H9 (cell line): ENCODE measurements around the gene BHLHE40. TPM values are rescaled to one million over a fixed set of nuclear protein-coding genes. Genes with fewer than 3 reads are reported as not detected.

Experiments used
- DNase-seq: peaks from one replicate; pipeline ENCODE4 v3.0.0-alpha.2; 2017
- H2AFZ ChIP-seq: one replicate; pipeline ENCODE4 v1.6.1; 2013; ENCODE audit warnings: mild to moderate bottlenecking, low read length, control low read depth, moderate library complexity
- H2AK5ac ChIP-seq: 2 replicates; pipeline ENCODE4 v1.6.1; 2013; ENCODE audit warnings: low read length, control low read depth, mixed read lengths; ENCODE audit not compliant: insufficient read length
- H2BK120ac ChIP-seq: one replicate; pipeline ENCODE4 v1.6.1; 2013; ENCODE audit warnings: low read depth, mild to moderate bottlenecking, low read length, control low read depth, inconsistent platforms; ENCODE audit not compliant: poor library complexity, severe bottlenecking
- H2BK12ac ChIP-seq: 2 replicates; pipeline ENCODE4 v1.6.1; 2013; ENCODE audit warnings: low read length, control low read depth, mixed read lengths, low read depth; ENCODE audit not compliant: insufficient read length
- H2BK15ac ChIP-seq: 2 replicates; pipeline ENCODE4 v1.6.1; 2013; ENCODE audit warnings: low read depth, low read length, control low read depth
- H2BK20ac ChIP-seq: one replicate; pipeline ENCODE4 v1.6.1; 2013; ENCODE audit warnings: low read depth, mild to moderate bottlenecking, low read length, control low read depth, inconsistent platforms; ENCODE audit not compliant: poor library complexity, severe bottlenecking
- H2BK5ac ChIP-seq: 2 replicates; pipeline ENCODE4 v1.6.1; 2013; ENCODE audit warnings: low read length, control low read depth, mixed read lengths; ENCODE audit not compliant: insufficient read length
- H3K14ac ChIP-seq: 2 replicates; pipeline ENCODE4 v1.6.1; 2013; ENCODE audit warnings: low read length, control low read depth; ENCODE audit not compliant: insufficient read depth
- H3K18ac ChIP-seq: 2 replicates; pipeline ENCODE4 v1.6.1; 2013; ENCODE audit warnings: low read depth, mild to moderate bottlenecking, mixed read lengths, low read length, control low read depth; ENCODE audit not compliant: insufficient read length
- H3K23ac ChIP-seq: 2 replicates; pipeline ENCODE4 v1.6.1; 2013; ENCODE audit warnings: low read length, control low read depth, mixed read lengths, low read depth; ENCODE audit not compliant: insufficient read length
- H3K23me2 ChIP-seq: 2 replicates; pipeline ENCODE4 v1.6.1; 2013; ENCODE audit warnings: low read depth, mild to moderate bottlenecking, mixed read lengths, low read length, control low read depth; ENCODE audit not compliant: insufficient read length, poor library complexity, severe bottlenecking
- H3K27ac ChIP-seq: 2 replicates; pipeline ENCODE4 v1.5.1; 2013; ENCODE audit warnings: low read length, control low read depth, mixed read lengths, low read depth; ENCODE audit not compliant: insufficient read length
- H3K27me3 ChIP-seq: 2 replicates; pipeline ENCODE4 v1.6.1; 2013; ENCODE audit warnings: low read length, control low read depth, inconsistent platforms; ENCODE audit not compliant: insufficient read depth
- H3K4ac ChIP-seq: 2 replicates; pipeline ENCODE4 v1.6.1; 2013; ENCODE audit warnings: low read depth, mild to moderate bottlenecking, control low read depth, inconsistent platforms, low read length, moderate library complexity
- H3K4me1 ChIP-seq: 2 replicates; pipeline ENCODE4 v1.6.1; 2013; ENCODE audit warnings: low read length, control low read depth, inconsistent platforms; ENCODE audit not compliant: insufficient read depth
- H3K4me2 ChIP-seq: 2 replicates; pipeline ENCODE4 v1.6.1; 2013; ENCODE audit warnings: low read length, control low read depth, mixed read lengths; ENCODE audit not compliant: insufficient read length, insufficient read depth
- H3K56ac ChIP-seq: 2 replicates; pipeline ENCODE4 v1.6.1; 2013; ENCODE audit warnings: low read depth, mild to moderate bottlenecking, mixed read lengths, low read length, control low read depth; ENCODE audit not compliant: insufficient read length
- H3K79me1 ChIP-seq: 2 replicates; pipeline ENCODE4 v1.6.1; 2013; ENCODE audit warnings: low read depth, mild to moderate bottlenecking, moderate library complexity, low read length, control low read depth, inconsistent platforms; ENCODE audit not compliant: insufficient read depth, poor library complexity, severe bottlenecking
- H3K79me2 ChIP-seq: 2 replicates; pipeline ENCODE4 v1.6.1; 2013; ENCODE audit warnings: low read length, control low read depth, inconsistent platforms; ENCODE audit not compliant: insufficient read depth
- H3K9ac ChIP-seq: 2 replicates; pipeline ENCODE4 v1.6.1; 2013; ENCODE audit warnings: low read length, control low read depth, mixed read lengths; ENCODE audit not compliant: insufficient read length; ENCODE audit errors: extremely low read depth
- H3K9me3 ChIP-seq: one replicate; pipeline ENCODE4 v1.6.1; 2013; ENCODE audit warnings: low read depth, low read length, inconsistent platforms; ENCODE audit not compliant: control insufficient read depth
- H3T11ph ChIP-seq: one replicate; pipeline ENCODE4 v1.6.1; 2013; ENCODE audit warnings: mild to moderate bottlenecking, low read length, control low read depth, inconsistent platforms
- H4K20me1 ChIP-seq: one replicate; pipeline ENCODE4 v1.6.1; 2013; ENCODE audit not compliant: control insufficient read depth, insufficient read length, insufficient read depth
- H4K5ac ChIP-seq: 2 replicates; pipeline ENCODE4 v1.6.1; 2013; ENCODE audit warnings: low read depth, mild to moderate bottlenecking, mixed read lengths, low read length, control low read depth; ENCODE audit not compliant: insufficient read length
- H4K8ac ChIP-seq: replicated peaks from 2 replicates; pipeline ENCODE4 v1.6.1; 2013; ENCODE audit warnings: low read length, control low read depth, mixed read lengths, low read depth; ENCODE audit not compliant: insufficient read length
- H4K91ac ChIP-seq: 2 replicates; pipeline ENCODE4 v1.6.1; 2013; ENCODE audit warnings: low read depth, mild to moderate bottlenecking, moderate library complexity, mixed read lengths, low read length, control low read depth; ENCODE audit not compliant: insufficient read length
- H3K27ac Mint-ChIP-seq, 3 experiments: 2 replicates in 2 of 3; 3 replicates in 1 of 3; pipeline ENCODE4 v1.8.0; 2020 to 2021; ENCODE audit warnings: mixed read lengths in 3 of 3, mild to moderate bottlenecking in 1 of 3, moderate library complexity in 1 of 3
- H3K27me3 Mint-ChIP-seq: 2 replicates; pipeline ENCODE4 v1.8.0; 2021; ENCODE audit warnings: low read depth, mild to moderate bottlenecking, moderate library complexity, mixed read lengths
- H3K36me3 Mint-ChIP-seq, 3 experiments: 2 replicates in 2 of 3; 3 replicates in 1 of 3; pipeline ENCODE4 v1.8.0; 2020 to 2021; ENCODE audit warnings: low read depth in 3 of 3, mixed read lengths in 3 of 3; ENCODE audit not compliant: insufficient read depth in 1 of 3
- H3K4me1 Mint-ChIP-seq, 2 experiments: 2 replicates each; pipeline ENCODE4 v1.8.0; 2020; ENCODE audit warnings: mixed read lengths in 2 of 2
- H3K4me3 Mint-ChIP-seq, 2 experiments: 2 replicates in 1 of 2; 3 replicates in 1 of 2; pipeline ENCODE4 v1.8.0; 2020 to 2021; ENCODE audit warnings: mild to moderate bottlenecking in 2 of 2, mixed read lengths in 2 of 2, moderate library complexity in 1 of 2
- H3K9me3 Mint-ChIP-seq, 2 experiments: 2 replicates in 1 of 2; 3 replicates in 1 of 2; pipeline ENCODE4 v1.8.0; 2020; ENCODE audit warnings: mild to moderate bottlenecking in 2 of 2, mixed read lengths in 2 of 2, moderate library complexity in 1 of 2
- CTCF ChIP-seq: fragments of 200-600 bp; sonication (generic); conservative IDR thresholded peaks from 3 replicates; pipeline ENCODE4 v1.8.0; 2021; ENCODE audit warnings: antibody characterized with exemption, mild to moderate bottlenecking
- WGBS: extraction: QIAGEN DNeasy Blood & Tissue Kit; methylation state at CpG from one replicate; pipeline ENCODE4 v1.1.7; 2013; ENCODE audit warnings: missing lambda C conversion rate, low lambda C conversion rate, mixed read lengths; ENCODE audit not compliant: insufficient read length; ENCODE audit errors: extremely low coverage; 5-methylcytosine and 5-hydroxymethylcytosine counted together
- total RNA-seq: library from RNA; stranded (reverse); gene quantifications from 2 replicates; pipeline ENCODE4 v1.2.1, GENCODE V29; 2021

The BHLHE40 gene
- total RNA-seq, 1 experiment from 2014 or later = 4.1 TPM

DNA sequence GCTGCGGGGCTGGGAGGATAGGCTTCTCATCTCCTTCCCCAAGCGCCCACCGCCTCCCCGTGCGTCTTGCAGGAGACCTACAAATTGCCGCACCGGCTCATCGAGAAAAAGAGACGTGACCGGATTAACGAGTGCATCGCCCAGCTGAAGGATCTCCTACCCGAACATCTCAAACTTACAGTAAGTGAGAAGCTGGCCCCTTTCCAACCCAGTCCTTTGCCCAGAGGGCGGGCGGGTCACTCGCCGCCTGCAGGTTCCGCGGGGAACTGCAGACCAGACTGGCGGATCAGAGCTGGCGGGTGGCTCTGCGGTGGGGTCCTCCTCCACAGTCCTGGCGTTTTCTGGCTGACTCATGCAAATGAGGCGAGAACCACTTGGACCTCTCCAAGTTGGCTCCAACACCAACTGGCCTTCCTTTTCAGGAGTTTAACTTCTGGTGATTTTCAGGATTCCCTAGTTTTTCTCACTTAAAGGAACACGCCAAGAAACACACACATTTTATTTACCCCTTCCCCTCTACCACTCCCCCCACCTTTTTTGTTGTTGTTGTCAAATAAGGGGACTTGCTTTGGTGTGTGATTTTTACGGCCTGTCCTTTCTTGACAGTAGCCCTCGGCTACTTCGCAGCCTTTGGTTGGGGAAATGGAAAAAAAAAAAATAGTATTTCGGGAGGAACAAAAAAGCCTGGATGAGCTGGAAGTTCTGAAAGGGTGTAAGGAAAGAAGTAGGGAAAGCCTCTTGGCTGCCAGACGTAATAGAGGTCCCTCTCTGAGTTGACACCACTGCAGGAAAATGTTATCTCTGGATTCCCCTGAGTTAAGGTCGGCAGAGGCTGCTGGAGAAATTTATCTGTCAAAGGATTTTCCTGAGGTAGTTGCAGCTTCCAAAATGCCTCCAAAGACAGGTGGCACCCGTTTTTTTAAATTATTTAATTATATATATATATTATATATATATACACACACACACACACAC, 1.3 kb downstream of the BHLHE40 start:
- no peak overlapping the region for H2BK20ac ChIP-seq
- no peak overlapping the region for H3K9ac ChIP-seq
- H3K23me2 ChIP-seq = peaks cover 37% of the 10 kb centered on the region
- H2BK15ac ChIP-seq = no peak overlapping the region
- peak; percentile 88 for TF ChIP-seq CTCF
- no peaks in the 10 kb centered on the region; the same call in 1 of the 2 replicates for H3K27me3 ChIP-seq
- no CpG with 5 or more reads among the region's 32 CpGs for WGBS
- H3K18ac ChIP-seq = no peak overlapping the region
- H3K23ac ChIP-seq = no peak overlapping the region
- no peak overlapping the region for H3T11ph ChIP-seq
- no peak overlapping the region for H4K91ac ChIP-seq
- H3K79me1 ChIP-seq = no peaks in the 10 kb centered on the region
- no peak overlapping the region for H2BK12ac ChIP-seq
- Mint-ChIP-seq H3K4me1 (peaks cover 46 to 49% of the 10 kb centered on the region in 2 experiments), H3K27me3 (peaks cover 62% of the 10 kb centered on the region), H3K9me3 (no peaks in the 10 kb centered on the region; a peak in 1 of 5 replicates), H3K36me3 (peaks cover 3 to 12% (median 7%) of the 10 kb centered on the region in 3 experiments; a peak in 5 of 7 replicates), H3K4me3 (peak overlapping the region; percentile 76 to 93), H3K27ac (no peak overlapping the region)
- peaks cover 3% of the 10 kb centered on the region for H3K4me1 ChIP-seq
- peak overlapping the region; percentile 94 for H3K4me2 ChIP-seq
- H4K5ac ChIP-seq = no peak overlapping the region
- H2BK5ac ChIP-seq = no peak overlapping the region
- no peaks in the 10 kb centered on the region for H3K9me3 ChIP-seq
- H3K4ac ChIP-seq = no peak overlapping the region
- DNase-seq = peak; percentile 89
- no peak overlapping the region for H4K8ac ChIP-seq
- no peak overlapping the region for H2AK5ac ChIP-seq
- no peak overlapping the region for H3K14ac ChIP-seq
- no peak overlapping the region for H2AFZ ChIP-seq
- no peak overlapping the region for H3K56ac ChIP-seq
- no peaks in the 10 kb centered on the region for H4K20me1 ChIP-seq
- no peaks in the 10 kb centered on the region for H3K79me2 ChIP-seq
- H3K27ac ChIP-seq = no peak overlapping the region
- no peak overlapping the region for H2BK120ac ChIP-seq
